GM12892 (cell line): ENCODE results near the gene MARCKS.

Experiments used
- POLR2A ChIP-seq: IDR thresholded peaks from 2 replicates; pipeline ENCODE4 v1.6.1; 2011; ENCODE audit warnings: low read depth, low read length, control low read depth
- POLR2AphosphoS5 ChIP-seq: IDR thresholded peaks from 2 replicates; pipeline ENCODE4 v1.6.1; 2011; ENCODE audit warnings: low read depth, low read length, control low read depth
- TAF1 ChIP-seq: IDR thresholded peaks from 2 replicates; pipeline ENCODE4 v1.6.1; 2011; ENCODE audit warnings: low read depth, mild to moderate bottlenecking, control low read depth, low read length, borderline replicate concordance

DNA sequence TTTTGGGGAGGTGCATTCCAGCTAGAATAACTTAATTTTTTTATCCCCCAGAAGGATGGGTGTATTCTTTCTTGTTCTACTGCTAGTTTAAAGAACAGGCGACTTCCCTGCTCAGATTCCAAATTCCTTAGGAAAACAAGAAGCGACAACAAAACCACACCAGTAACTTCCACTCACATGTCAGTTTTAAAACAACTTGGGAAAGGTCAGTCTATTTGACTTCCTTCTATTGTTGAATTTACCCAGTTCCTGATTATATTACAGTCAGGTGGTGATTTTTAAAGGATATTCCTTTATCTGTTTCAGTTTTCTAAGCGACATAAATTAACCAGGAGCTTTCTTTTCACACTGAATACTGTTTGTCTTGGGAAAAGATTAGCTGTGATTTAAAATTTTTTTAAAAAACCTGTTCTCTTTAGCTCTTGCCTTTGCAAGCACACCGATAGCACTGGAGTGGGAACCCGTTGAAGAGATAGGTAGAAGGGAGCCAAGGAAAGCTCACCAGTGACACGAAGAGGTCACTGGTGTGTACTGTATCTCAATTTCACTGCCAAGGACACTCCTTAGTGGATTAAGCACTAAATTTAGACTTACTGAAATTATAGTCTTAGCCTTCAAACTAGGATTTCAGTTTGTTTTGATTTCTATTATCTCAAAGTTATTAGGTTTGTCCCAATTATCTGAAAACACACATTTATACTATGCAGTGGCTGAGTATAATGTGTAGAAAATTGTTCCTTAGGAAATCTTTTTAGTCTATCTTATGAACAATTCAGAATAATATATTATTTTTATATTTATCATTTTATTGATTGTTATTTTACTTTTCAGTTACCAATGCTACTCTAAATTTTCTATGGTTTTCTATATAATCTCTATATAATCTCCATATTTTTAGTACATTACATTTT, 22.3 kb downstream of the MARCKS start:
- TF ChIP-seq POLR2AphosphoS5 (no peak), POLR2A (no peak), TAF1 (no peak)
